ENCODE data around the gene AIF1.

AIF1 gene

DNA sequence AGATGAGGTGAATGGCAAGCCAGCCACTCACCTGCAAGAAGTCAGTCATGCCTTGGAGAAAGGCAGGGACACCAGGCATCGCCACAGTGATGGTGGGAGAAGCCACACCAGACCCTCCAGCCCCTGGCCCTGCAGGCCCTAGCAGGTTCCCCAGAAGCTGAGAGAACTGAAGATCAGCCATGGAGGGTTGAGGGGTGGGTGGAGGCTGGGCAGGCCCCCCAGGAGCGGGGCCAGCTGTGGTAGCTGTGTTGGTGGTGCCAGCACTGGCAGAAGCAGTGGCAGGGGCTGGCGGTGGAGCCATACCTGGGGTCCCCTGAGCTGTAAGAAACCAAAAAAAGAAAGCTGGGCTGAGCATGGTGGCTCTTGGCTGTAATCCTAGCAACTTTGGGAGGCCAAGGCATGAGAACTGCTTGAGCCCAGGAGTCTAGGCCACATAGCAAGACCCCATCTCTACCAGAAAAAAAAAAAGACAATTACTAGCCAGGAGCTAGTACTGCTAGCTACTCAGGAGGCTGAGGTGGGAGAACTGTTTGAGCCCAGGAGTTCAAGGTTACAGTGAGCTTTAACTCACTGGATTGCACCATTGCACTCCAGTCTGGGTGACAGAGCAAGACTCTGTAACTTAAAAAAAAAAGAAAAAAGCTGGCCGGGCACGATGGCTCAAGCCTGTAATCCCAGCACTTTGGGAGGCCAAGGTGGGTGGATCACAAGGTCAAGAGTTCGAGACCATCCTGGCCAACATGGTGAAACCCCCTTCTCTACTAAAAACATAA, 27.9 kb downstream of the AIF1 start:
- DNase-seq (ENCODE audit: low read depth), result no peak

DNA sequence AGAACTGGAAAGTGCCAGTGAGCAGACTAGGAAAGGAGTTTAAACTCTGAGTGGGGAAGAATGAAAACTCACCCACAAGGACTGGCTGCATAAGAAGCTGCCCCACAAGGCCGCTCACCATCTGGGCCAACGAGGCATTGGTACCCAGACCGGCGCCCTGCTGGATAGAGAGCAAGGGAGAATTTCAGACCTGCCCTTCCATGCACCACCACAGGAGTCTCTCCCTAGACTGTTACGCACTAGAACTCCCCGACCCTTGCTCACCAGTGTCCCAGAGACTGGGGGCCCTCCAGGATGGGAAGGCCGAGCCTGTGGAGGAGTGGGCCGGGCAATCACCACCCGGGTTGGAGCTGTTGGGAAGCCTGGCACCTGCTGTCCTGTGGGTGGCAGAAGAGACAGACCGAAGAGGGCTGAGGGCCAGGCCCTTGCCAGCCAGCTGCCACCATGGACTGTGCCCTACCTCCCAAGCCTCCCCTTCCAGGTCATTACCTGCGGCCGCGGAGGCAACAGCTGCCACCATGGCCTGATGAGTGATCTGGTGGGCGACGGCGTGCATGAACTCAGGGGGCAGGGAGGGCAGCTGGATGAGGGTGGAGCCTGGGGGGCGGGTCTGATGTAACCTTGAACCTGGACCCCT, 28.9 kb downstream of the AIF1 start:
- no peak for DNase-seq (ENCODE audit: low read depth)

GRCh38 chr6:31645325-31645724, 30.3 kb downstream of the AIF1 start:
- no peak for DNase-seq (ENCODE audit: low read depth)

DNA sequence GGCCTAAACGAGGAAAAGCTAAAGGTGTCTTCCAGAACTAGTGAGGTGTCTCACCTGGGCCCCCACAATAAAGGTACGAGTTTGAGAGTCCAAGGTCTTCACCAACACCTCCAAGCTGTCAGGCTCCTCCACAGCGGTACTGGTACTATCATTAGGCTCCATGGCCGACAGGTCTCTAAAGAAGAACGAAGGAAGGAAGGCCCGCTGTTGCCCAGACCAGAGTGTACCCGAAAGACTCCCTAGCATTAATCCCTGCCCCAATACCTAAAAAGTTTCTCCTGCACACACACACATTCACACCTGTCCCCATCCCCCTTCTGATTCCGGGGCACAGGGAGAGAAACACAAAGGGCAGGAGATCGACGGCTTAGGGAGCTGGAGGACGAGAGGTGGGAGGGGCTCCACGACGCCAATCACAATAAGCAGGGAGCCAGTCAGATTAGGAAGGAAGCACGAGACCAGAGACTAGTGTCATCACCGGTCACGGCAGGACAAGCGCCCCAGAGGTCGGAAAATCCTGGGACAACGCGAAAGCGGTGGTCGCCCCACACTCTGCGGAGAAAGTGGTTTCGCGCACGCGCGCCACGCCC, 36.7 kb downstream of the AIF1 start:
- DNase-seq (ENCODE audit: low read depth), result peak; percentile 86

DNA sequence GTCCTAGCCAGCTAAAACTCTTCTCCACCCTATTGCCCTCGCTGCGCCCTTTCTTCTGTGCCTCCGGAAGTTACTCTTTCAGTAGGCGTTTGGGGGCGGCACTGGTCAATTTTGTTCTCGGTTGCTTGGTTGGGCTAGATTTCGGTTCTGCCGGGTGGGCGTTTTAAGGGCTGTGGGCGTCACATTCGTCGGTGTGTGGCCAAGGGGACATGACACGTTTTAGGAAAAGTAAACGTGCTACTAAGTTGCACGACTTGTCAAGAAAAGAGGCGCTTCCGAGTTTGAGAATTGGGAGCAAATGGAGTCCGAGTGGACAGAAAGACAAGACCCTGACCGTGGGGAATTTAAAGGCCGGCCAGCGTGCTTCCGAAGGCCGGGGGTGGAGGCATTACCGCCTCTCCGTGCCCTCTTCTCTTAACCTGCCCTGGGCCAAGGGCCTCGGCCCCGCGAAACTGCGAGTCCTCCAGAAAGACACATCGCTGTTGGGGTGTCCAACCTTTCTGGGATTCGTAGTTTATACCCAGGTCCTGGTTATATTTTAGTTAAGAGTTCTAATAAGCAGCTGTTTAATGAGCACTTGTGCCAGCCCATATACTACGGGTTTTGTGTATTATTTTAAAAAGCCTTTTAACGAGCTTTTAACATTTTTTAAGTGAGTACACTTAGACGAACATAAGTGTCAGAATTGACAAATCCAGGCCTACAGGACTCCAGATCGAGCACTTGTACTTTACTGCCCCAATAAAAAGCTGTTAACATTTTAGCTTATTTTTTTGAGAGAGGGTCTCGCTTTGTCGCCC, 38.1 kb downstream of the AIF1 start:
- no peak for DNase-seq (ENCODE audit: low read depth)

DNA sequence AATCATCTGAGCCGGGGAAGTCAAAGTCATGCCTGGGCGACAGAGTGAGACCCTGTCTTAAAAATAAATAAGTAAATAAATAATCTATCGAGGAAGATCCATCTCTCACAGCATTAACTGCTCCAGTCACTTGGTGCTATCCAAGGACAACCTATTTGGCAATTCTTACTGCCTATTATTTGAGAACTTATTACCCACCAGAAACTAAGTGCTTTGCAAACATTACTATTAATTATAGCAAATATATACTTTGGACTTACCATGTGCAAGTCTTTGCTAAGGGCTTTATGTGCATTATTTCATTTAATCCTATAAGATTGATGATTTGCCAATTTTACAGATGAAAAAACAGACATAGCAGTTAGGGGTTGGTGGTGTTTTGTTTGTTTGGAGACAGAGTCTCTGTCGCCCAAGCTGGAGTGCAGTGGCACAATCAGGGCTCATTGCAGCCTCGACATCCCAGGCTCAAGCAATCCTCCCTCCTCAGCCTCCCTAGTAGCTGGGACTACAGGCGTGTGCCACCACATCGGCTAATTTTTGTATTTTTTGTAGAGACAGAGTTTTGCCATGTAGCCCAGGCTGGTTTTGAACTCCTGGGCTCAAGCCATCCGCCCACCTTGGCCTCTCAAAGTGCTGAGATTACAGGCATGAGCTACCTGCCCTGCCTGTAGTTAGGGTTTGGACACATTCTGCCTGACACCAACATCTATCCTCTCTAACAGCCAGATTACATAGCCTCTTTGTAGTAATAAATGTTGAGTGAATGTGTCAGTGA, 39.7 kb downstream of the AIF1 start:
- no peak for DNase-seq (ENCODE audit: low read depth)

DNA sequence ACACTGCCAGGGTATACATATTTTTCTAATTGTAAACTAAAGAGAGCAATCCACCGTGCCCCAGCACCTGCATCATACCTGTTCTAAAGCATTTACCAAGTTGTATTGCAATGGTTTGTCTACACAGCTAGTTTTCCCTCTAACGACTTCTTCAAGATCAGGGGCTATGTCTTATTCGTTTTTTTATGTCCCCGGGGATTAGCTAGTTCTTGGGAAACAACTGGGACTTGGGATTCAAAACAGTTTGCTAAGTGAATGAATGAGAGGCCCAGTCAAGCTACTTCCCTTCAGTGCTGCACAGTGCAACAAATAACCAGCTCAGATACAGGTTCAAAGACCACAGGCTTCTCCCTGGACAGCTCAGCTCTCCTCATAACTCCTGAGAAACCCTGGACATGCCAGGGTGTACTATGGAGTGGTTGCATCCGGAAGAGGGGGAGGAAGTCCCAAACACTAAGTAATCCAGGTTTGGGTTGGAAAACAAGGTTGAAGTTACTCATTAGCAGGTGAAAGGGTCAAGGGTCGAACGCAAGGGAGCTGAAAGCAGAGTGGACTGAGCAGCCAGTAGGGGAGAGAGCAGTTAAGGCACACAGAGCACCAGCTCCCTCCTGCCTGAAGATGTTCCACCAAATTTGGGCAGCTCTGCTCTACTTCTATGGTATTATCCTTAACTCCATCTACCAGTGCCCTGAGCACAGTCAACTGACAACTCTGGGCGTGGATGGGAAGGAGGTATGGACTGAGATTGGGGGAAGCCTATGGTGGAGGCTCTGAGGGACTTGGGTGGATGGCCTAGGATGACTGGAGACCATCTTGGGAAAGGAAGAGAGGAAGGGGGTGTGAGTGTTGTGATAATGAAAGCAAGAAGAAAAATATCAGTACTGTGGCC, 40.6 kb downstream of the AIF1 start, which contains the start of gene APOM:
Gene APOM, plus strand, starts transcription at position 546 of the 889 bp plus-strand sequence. Its CDS starts 73 bp downstream, at position 619.
- no peak for DNase-seq (ENCODE audit: low read depth)

DNA sequence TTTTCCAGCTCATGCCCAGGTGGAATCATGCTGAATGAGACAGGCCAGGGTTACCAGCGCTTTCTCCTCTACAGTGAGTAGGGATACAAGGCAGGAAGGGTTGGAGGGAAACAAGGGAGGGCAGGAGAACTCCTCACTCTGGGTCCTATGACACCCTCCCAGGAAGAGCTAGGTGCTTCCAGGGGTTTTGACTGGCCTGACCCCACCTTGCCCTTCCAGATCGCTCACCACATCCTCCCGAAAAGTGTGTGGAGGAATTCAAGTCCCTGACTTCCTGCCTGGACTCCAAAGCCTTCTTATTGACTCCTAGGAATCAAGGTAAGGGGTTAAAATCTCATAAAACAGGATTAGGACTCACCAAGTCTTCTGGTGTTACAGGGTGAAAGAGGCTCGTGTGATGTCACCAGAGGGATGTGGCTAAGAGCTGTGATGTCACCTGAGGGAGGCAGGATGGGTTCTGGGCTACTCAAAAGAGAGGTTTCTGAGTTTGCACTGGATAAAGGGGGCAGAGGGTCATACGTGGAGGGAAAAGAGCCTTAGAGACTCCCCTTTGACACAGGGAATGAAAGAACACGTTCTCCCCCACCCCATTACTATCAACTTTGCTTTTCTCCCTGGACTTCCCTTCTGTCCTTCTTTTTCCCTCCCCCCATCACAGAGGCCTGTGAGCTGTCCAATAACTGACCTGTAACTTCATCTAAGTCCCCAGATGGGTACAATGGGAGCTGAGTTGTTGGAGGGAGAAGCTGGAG, 42.5 kb downstream of the AIF1 start:
- DNase-seq (ENCODE audit: low read depth), result no peak

- DNase-seq (ENCODE audit: low read depth), result no peak
These were observed 43.2 kb downstream of the AIF1 start for GRCh38 chr6:31658158-31658688.

GRCh38 chr6:31658983-31659648, 44.1 kb downstream of the AIF1 start:
- DNase-seq (ENCODE audit: low read depth), result no peak

DNA sequence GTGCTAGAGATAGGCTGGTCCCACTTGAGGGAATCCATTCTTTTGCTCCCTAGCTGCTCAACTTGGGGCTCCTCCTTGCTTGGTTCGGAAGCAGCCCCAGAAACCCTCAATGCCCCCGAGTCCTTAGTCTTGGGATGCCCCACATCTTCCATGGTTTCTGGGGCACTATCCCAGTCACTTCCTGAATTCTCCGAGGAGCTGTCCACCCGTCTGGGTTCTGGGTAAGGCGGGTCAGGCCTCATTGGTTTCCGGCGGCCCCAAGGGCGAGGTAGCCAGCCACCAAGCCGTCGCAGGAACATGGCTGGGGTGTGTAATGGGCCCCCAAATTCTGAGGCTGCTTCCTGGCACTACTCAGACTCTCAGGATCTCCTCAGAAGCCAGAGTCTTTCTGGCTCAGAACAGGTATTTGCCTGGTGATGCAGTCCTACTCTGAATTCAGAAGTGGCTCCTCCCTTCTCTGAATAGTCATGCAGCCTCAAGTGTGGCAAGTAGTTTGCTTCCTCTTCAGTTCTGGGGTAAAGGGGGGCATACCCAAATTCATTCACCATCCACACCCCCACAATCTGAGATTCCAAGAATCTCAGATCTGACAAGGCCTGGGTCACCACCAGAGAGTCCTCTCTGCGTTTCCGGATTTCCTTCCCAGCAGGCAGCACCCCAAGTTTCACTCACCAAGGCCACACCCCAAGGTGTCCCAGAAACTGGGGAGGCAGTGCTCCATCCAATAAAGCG, 44.8 kb downstream of the AIF1 start:
- peak; percentile 19 for DNase-seq (ENCODE audit: low read depth)

DNA sequence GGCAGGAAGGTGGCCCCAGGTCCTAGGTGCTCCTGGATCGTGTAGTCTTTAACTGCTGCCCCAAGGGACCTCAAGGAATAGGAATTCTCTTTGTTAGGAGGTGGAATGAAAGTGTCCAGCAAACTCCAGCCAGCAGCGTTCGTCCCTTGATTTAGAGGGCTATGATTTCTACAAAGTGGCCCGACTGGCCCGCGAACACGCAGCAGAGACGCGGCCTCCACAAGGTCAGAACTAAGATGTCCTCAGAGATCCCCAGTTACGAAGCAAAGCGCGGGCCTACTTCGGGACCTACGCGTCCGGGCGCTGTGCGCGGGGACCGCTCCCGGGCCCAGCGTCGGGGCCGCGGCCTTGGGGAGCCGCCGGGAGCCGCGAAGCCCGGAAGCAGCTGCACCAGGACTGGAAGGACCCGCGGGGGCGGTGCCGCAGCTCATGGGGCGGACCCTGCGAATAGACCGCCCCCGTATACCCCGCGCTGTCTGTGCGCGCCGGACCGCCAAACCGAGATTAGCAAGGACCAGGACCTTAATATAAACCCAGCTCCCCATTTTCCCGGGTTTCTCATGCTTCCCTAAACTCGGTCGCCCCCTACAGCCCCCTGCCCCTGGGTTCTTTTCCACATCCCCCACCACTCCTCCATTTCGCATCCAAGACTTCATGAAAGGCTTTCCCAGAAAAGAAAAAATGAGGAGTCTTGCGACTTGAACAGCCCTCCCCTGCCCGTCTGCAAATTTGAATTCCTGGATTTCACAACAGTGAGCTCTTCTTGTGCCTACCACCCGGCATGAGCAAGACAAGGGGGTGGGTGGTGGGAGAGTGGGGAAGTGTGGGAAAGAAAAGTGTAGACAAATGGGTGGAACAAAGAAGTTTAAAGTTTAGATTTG, 45.6 kb downstream of the AIF1 start, which contains the start of gene C6orf47:
Gene C6orf47, minus strand, starts transcription at position 398 of the 881 bp plus-strand sequence. CDS start 831 bp downstream, outside the sequence.
- peak; percentile 78 for DNase-seq (ENCODE audit: low read depth)

DNA sequence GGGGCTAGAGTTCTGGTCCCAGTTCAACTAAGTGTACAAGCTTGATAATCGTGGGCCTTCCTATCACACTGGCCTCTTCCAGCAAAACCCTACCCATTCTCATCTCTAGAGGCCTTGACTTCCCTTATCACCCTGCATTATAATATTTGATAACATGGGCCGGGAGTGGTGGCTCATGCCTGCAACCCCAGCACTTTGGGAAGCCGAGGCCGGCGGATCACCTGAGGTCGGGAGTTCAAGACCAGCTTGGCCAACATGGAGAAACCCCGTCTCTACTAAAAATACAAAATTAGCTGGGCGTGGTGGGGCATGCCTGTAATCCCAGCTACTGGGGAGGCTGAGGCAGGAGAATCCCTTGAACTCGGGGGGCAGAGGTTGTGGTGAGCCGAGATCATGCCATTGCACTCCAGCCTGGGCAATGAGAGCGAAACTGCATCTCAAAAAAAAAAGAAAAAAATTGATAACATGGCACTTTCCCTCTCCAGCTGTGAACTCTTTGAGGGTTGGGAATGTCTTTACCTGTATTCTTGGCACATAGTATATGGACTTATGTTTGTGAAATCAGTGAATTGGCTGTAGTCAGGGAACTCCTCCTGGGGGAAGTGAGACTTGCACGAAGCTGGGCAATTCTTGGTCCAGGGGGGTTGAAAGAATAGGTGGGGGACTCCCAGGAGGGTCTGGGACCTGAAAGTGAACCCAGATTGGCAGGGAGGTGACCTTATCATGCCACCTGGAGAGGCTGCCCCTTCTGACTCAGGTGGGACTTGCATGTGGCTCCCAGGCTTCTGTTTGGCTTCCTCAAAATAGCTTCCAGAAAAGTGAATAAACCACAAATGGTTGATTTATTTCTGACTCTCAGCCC, 46.5 kb downstream of the AIF1 start:
- no peak for DNase-seq (ENCODE audit: low read depth)

DNA sequence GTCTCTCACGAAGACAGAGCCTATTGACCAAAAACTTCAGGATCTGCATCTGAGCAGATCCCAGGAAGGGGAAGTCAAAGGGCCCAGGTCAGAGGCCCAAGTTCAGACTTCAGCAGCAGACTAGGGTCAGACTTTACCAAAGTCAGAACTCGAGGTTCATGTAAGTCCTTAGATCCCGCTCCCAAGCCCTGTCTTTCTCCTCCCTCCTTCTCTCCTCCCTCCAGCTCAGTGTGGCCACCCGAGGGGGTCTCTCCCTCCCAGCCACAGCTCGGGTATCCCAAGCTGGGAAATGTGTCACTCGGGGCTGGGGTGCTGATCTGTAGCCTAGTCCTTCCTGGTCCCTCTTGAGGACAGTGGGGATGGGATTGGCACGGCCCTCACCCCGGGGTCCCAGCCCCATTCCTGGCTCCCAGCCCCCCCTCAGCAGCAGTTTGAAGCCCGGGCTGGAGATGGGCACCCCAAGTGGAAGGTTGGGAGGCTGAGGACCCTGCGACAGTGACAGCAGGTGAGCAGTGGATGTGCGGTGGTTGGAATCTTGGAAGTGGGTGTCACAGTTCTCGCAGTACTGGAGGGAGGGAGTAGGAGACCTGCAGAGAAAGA, 47.2 kb downstream of the AIF1 start:
- DNase-seq (ENCODE audit: low read depth), result no peak

DNA sequence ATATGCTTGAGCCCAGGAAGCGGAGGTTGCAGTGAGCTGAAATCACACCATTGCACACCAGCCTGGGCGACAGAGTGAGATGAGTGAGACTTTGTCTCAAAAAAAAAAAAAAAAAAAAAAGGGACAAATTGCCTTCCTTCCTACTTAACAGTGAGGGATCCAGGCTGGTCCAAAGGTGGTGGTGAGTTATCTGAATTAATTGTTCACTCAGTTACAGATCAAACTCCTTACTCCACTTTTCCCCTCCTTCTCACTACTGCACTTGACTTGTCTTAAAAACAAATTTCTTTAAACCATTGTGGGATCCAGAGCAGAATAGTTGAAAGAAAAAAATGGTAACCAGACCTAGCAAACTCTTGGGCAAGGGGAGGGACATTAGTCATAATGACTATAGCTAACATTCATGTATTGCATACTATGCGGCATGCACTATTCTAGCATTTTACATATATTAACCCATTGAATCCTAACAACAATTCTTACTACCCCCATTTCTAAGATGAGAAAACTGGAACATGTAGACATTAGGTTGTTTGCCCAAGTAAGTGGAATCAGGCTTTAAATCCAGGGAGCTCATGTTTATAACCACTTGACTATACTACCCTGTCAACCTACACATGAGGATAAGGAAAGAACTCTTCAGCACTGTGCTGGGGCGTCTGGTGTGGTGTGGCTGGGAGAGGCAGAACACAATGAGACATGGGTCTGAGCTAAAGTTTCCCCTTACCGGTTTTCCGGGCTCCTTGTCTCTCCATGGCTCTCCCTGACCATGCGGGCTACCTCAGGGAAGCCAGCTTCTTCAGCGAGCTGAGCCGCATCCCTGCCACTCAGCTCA, 48.3 kb downstream of the AIF1 start:
- DNase-seq (ENCODE audit: low read depth), result peak; percentile 42
